DOHH2 (cell line): ENCODE results near the gene KIAA0930.

ENCODE experiments used
- CTCF ChIP-seq: fragments of 200-600 bp; sonication (generic); IDR thresholded peaks from one replicate; pipeline ENCODE4 v1.5.1; 2014; ENCODE audit warnings: antibody characterized with exemption, mild to moderate bottlenecking, low read depth, low read length; ENCODE audit not compliant: poor library complexity, severe bottlenecking
- EZH2phosphoT487 ChIP-seq: fragments of 200-600 bp; sonication (generic); IDR thresholded peaks from 2 replicates; pipeline ENCODE4 v1.6.1; 2017; ENCODE audit warnings: borderline replicate concordance, mild to moderate bottlenecking, antibody characterized with exemption, low read length, moderate library complexity, mixed read lengths

GRCh38 chr22:45194686-45195085 lies 46.0 kb downstream of the KIAA0930 start:
- TF ChIP-seq CTCF (no peak), EZH2phosphoT487 (no peak)
